ENCODE measurements around the gene IGFL4. TPM values are rescaled to one million over a fixed set of nuclear protein-coding genes. Genes with fewer than 3 reads are reported as not detected.

The IGFL4 gene
- total and polyA plus RNA-seq, 2 of the 8 experiments (the other 6 are each of a cell fraction or from before 2014, with no cell fraction given), result 0.05 to 0.11 TPM

DNA sequence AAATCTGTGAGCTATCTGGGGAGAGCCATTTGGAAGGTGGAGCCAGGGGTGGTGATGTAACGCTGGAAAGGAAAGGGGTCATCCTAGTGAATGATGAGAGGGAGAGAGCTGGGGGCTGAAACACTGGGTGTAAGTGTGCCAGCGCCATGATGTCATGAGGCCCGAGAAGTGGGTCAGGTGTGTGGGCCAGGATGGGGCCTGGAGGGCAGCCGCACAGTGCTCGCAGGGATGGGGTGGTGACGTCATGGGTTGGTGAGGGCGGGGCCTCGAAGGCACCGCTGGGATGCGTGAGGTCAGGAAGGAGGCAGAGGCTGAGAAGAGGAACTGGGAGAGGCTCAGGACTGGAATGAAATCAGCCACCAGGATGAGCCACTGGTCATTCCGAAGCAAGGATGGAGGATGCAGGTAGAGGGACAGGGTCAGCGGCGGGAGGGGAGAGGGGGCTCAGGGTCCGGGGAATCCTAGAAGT is 41.1 kb downstream of the IGFL4 start:
- peak overlapping the region; percentile 50; the same call in 1 of the 2 replicates for H2BK12ac ChIP-seq (ENCODE audit: low read depth, low read length)
- WGBS, 2 experiments (ENCODE audit: extremely low coverage in 1 of 2, insufficient coverage in 1 of 2, insufficient read length in 1 of 2, insufficient replicate concordance in 2 of 2, low coverage in 1 of 2, low lambda C conversion rate in 2 of 2, missing lambda C conversion rate in 1 of 2), result 6% methylated on average over 14 of the region's 14 CpGs; no CpG with 5 or more reads in 1 of the 2 experiments
- no peak overlapping the region for H3K18ac ChIP-seq (ENCODE audit: extremely low read depth, low read length)
- H3K9me3 ChIP-seq (ENCODE audit: insufficient read depth in 2 of 2, low read depth in 1 of 2, low read length in 1 of 2), result no peaks in the 10 kb centered on the region
- no peak overlapping the region for H2BK20ac ChIP-seq (ENCODE audit: low read length)
- no peak overlapping the region for H2BK120ac ChIP-seq (replicated peaks; ENCODE audit: low read depth, low read length)
- H3K14ac ChIP-seq (ENCODE audit: insufficient read length), result no peak overlapping the region
- 0 out of 2 replicates have a peak overlapping the region, but pooled peaks have one; percentile 52 for H2AFZ ChIP-seq (ENCODE audit: low read length)
- no peak overlapping the region for H2AK5ac ChIP-seq (ENCODE audit: low read depth, low read length)
- H3K56ac ChIP-seq (replicated peaks; ENCODE audit: insufficient read length, low read depth, low read length), result no peak overlapping the region
- H4K91ac ChIP-seq (replicated peaks; ENCODE audit: insufficient read length, low read length), result peak overlapping the region; percentile 48
- H3K23me2 ChIP-seq (ENCODE audit: low read depth, low read length), result peaks cover 14% of the 10 kb centered on the region
- H3K79me1 ChIP-seq (ENCODE audit: low read depth, low read length), result peaks cover 7% of the 10 kb centered on the region; the same call in 1 of the 2 replicates
- H3K4me1 ChIP-seq (replicated peaks in 1 of 4; ENCODE audit: control insufficient read depth in 3 of 4, insufficient read depth in 4 of 4, low read length in 3 of 4), result peaks cover 3 to 10% (median 4%) of the 10 kb centered on the region in 4 experiments; a peak in 6 of 7 replicates
- 0 out of 8 replicates have a peak, but pooled peaks cover 0 to 8% (median 0%) of the 10 kb centered on the region in 4 experiments for H3K36me3 ChIP-seq (ENCODE audit: control insufficient read depth in 2 of 4, insufficient read depth in 4 of 4, low read length in 3 of 4)
- peak overlapping the region; percentile 97 to 98 for H3K4me2 ChIP-seq (ENCODE audit: insufficient read depth in 1 of 2, low read depth in 2 of 2, low read length in 2 of 2)
- H4K8ac ChIP-seq (ENCODE audit: extremely low read depth, insufficient read depth, low read length), result no peak overlapping the region; the same call in 1 of the 2 replicates
- no peak overlapping the region for H3K27ac ChIP-seq (ENCODE audit: low read depth, low read length)
- H2BK15ac ChIP-seq (ENCODE audit: low read length), result no peak overlapping the region
- H3K27me3 ChIP-seq (replicated peaks in 1 of 4; ENCODE audit: control insufficient read depth in 3 of 4, extremely low read depth in 1 of 4, insufficient read depth in 3 of 4, low read length in 3 of 4), result no peaks in the 10 kb centered on the region
- no peak for TF ChIP-seq NANOG (IDR thresholded peaks at IDR 0.05; ENCODE audit: insufficient read depth, low read depth, low read length, poor library complexity, severe bottlenecking)
- TF ChIP-seq, protein P1, sequence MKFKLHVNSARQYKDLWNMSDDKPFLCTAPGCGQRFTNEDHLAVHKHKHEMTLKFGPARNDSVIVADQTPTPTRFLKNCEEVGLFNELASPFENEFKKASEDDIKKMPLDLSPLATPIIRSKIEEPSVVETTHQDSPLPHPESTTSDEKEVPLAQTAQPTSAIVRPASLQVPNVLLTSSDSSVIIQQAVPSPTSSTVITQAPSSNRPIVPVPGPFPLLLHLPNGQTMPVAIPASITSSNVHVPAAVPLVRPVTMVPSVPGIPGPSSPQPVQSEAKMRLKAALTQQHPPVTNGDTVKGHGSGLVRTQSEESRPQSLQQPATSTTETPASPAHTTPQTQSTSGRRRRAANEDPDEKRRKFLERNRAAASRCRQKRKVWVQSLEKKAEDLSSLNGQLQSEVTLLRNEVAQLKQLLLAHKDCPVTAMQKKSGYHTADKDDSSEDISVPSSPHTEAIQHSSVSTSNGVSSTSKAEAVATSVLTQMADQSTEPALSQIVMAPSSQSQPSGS (IDR thresholded peaks at IDR 0.05; ENCODE audit: low read length), result peak; percentile 88
- TF ChIP-seq CTBP2 (IDR thresholded peaks at IDR 0.05; ENCODE audit: borderline replicate concordance, insufficient read depth, insufficient read length, low read length), result no peak
- peak; percentile 37; the same call in 1 of the 2 replicates for TF ChIP-seq TAF1 (IDR thresholded peaks at IDR 0.05; ENCODE audit: low read depth, low read length)
- peak; percentile 94 for TF ChIP-seq CREB1 (IDR thresholded peaks at IDR 0.05)
- TF ChIP-seq KDM4A (IDR thresholded peaks at IDR 0.05; ENCODE audit: low read depth, low read length, severe bottlenecking), result peak; percentile 10
- TF ChIP-seq, protein P2, sequence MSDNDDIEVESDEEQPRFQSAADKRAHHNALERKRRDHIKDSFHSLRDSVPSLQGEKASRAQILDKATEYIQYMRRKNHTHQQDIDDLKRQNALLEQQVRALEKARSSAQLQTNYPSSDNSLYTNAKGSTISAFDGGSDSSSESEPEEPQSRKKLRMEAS (IDR thresholded peaks at IDR 0.05), result peak; percentile 39; the same call in 1 of the 2 replicates
- peak; percentile 98 for TF ChIP-seq JUND (IDR thresholded peaks at IDR 0.05; ENCODE audit: low read length)
- peak; percentile 57; the same call in 1 of the 2 replicates for TF ChIP-seq JUN (IDR thresholded peaks at IDR 0.05; ENCODE audit: low read depth, low read length)
- no peak overlapping the region for H3K4ac ChIP-seq (replicated peaks; ENCODE audit: insufficient read length, low read depth, low read length)
- peaks cover 2 to 3% of the 10 kb centered on the region in 2 experiments for H4K20me1 ChIP-seq (replicated peaks in 1 of 2; ENCODE audit: control insufficient read depth in 1 of 2, insufficient read depth in 2 of 2, low read length in 2 of 2)
- H4K5ac ChIP-seq (ENCODE audit: insufficient read length, low read depth, low read length), result no peak overlapping the region
- H3K9ac ChIP-seq (replicated peaks in 1 of 4; ENCODE audit: extremely low read depth in 1 of 4, low read depth in 3 of 4, low read length in 3 of 4), result peak overlapping the region in 1 of 4 experiments; percentile 61; a peak in 1 of 7 replicates
- CTCF ChIA-PET (ENCODE audit: partially characterized antibody), result interaction anchor here (1.1 to 2.0 kb wide), 2 partner anchors 10 to 86 kb away, joined by 3 to 9 read pairs; no protein-coding TSS in a partner anchor
- H3K79me2 ChIP-seq (ENCODE audit: control insufficient read depth in 1 of 2, insufficient read depth in 2 of 2, low read length in 2 of 2), result peaks cover 0 to 9% of the 10 kb centered on the region in 2 experiments; a peak in 2 of 4 replicates
- 0 out of 2 replicates have a peak overlapping the region, but pooled peaks have one; percentile 37 for H2BK5ac ChIP-seq (ENCODE audit: low read depth, low read length)
- FAIRE-seq, result no peak
- POLR2A ChIA-PET (ENCODE audit: partially characterized antibody), result interaction anchor here (1.3 to 1.5 kb wide), 3 partner anchors 12 to 114 kb away, joined by 3 read pairs; partner anchors contain the start of gene IRF2BP1
- peak in 1 of 2 experiments; percentile 86 for DNase-seq (ENCODE audit: low read depth in 1 of 2, low spot score in 2 of 2)
- H3K4me3 ChIP-seq (ENCODE audit: extremely low read depth in 1 of 4, insufficient read depth in 2 of 4, low read depth in 3 of 4, low read length in 4 of 4), result peak overlapping the region; percentile 47 to 85 (median 61); a peak in 7 of 8 replicates
- H3K23ac ChIP-seq (ENCODE audit: insufficient read length), result no peak overlapping the region
